Occipital lobe (tissue), 2 donors: ENCODE measurements around the gene C12orf43. TPM values are rescaled to one million over a fixed set of nuclear protein-coding genes. Genes with fewer than 3 reads are reported as not detected.
A peak's percentile ranks its signal among the peaks of the same experiment; 100 is the strongest.
"Not testable (repeated sequence)": the region's sequence is repeated elsewhere in the genome, so short reads cannot be mapped to it uniquely, and the experiment has no call there.

Experiments
- DNase-seq: peaks from one replicate; lab custom pipeline; 2025; lab: John Stamatoyannopoulos, UW
- total RNA-seq: library from RNA; depleted of rRNA; stranded (reverse); fragments of >200 nt; gene quantifications from one replicate; pipeline ENCODE4 v1.2.3, GENCODE V29; 2014

Gene C12orf43, protein sequence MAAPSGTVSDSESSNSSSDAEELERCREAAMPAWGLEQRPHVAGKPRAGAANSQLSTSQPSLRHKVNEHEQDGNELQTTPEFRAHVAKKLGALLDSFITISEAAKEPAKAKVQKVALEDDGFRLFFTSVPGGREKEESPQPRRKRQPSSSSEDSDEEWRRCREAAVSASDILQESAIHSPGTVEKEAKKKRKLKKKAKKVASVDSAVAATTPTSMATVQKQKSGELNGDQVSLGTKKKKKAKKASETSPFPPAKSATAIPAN
- 13.6 TPM for total RNA-seq

DNA sequence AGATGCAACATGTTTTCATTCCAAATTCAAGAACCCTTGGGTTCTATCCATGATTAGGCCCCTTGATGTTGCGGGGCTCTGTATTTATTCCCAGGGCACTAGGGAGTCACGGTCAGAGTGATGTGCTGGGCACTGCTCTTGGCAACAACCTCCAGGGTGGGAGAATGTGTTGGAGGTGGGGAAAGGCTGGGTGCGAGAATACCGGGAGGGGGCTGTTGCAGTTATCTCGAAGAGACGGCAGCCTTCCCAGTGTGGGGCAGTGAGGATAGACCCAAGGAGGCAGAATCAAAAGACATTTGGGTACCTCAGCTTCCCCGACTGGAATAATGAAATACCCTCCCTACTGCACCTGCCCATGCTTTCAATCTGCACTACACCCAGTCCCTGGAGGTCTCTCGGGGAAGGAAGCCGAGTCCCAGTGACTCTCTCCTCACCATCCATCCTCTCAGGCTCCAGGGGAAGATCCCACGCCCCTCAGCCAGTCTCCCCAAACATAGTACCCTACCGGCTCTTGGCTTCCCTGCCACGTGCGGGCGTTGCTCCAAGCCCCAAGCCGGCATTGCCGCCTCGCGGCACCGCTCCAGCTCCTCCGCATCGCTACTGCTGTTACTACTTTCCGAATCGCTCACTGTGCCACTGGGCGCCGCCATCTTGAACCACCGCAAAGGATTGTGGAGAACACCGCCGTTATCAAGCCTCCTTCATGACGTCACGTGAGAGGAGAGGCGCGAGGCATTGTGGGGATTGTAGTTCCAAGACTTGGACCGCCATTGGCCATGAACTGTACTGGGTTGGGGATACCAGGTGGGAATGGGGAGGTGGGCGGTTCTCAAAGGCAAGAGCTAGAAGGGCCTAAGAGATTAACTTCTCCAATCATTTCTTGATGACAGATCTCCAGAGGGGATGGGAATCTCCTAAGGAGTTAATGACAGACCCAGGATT, at the start of gene C12orf43:
C12orf43 (minus strand) TSS at position 663 of the 942 bp plus-strand sequence; CDS start at position 650, 13 bp downstream.
- peak; percentile 85 for DNase-seq

DNA sequence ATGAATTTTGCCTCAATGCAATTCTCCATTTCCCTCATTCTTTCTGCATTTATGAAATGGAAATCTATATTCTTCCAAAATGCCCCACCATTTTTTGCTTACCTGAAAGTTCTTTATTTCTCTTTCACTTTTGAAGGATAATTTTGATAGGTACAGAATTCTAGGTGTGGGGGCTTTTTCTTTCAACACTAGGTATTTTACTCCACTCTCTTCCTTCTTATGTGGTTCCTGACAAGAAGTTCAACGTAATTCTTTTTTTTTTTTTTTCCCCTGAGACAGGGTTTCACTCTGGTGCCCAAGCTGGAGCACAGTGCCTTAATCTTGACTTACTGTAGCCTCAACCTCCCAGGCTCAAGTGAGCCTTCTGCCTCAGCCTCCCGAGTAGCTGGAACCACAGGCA, 49.1 kb upstream of the C12orf43 start:
- no peak for DNase-seq

DNA sequence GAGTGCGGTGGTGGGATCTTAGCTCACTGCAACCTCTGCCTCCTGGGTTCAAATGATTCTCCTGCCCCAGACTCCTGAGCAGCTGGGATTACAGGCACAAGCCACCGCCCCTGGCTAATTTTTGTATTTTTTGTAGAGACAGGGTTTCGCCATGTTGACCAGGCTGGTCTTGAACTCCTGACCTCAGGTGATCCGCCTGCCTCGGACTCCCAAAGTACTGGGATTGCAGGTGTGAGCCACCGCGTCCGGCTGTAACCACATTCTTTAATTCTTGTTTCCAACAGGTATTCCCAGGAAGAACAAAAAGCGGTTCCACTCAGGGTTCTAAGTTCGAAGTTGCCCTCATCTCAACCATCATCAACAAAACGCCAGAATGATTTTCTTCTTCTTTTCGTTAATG, 48.3 kb upstream of the C12orf43 start:
- DNase-seq, result not testable (repeated sequence)

DNA sequence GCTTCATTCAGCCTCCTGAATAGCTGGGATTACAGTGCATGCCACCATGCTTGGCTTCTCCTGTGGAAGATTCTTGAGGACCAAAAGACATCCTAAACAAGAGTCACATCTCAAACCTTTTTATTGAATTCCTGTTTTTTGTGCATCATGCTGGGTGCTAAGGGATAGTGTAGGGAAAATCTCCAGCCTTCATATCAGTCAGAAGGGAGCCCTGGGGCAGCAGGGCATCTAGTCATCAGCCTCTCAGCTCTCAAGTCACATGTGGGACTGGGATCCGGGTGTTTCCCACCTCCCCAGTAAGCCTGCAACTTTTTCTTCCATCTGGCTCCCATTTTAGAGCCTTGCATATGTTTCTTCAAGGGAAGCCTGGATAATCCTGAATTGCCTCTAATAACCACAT, 47.8 kb upstream of the C12orf43 start:
- no peak for DNase-seq

DNA sequence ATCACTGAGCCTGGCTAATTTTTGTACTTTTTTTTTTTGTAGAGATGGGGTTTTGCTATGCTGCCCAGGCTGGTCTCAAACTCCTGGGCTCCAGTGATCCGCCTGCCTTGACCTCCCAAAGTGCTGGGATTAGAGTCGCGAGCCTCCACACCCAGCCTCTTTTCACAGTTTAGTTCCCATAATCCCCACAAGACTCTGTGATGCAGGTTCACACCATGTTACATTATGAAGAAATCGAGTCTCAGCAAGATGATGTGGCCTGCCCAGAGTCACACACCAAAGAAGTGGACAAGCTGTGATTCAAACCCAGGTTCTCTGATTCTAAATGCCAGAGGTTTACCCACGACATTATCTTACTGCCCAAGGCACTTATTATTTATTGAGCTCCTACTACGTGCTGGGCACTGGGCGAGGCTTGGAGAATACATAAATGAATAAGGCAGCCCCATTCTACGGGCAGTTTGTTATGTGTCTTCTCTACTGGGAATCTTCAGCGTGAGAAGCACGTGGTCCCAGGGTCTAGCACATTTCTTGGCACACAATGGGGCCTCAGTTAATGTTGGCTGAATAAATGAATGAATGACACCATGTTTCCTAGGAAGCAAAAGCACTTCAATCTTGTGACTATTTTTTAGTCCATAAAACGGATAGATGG, 46.2 kb upstream of the C12orf43 start:
- DNase-seq, result no peak

DNA sequence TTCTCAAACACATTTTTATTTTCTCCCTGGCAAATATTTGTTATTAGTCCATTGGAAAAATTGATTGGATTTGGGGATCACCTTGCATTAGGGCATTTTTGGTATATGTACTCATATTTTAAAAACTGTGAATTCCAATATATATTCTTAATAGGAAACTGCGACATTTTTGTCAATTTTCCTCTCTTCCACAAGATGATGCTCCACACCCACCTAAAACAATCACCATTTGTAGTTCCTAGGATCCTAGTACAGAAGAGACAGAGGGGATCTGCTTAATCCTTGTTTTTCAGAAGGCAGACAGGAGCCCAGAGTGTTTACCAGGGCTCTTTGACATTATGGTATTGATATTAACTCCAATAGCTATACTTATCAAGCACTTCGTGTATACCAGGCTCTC, 45.5 kb upstream of the C12orf43 start:
- DNase-seq, result no peak

DNA sequence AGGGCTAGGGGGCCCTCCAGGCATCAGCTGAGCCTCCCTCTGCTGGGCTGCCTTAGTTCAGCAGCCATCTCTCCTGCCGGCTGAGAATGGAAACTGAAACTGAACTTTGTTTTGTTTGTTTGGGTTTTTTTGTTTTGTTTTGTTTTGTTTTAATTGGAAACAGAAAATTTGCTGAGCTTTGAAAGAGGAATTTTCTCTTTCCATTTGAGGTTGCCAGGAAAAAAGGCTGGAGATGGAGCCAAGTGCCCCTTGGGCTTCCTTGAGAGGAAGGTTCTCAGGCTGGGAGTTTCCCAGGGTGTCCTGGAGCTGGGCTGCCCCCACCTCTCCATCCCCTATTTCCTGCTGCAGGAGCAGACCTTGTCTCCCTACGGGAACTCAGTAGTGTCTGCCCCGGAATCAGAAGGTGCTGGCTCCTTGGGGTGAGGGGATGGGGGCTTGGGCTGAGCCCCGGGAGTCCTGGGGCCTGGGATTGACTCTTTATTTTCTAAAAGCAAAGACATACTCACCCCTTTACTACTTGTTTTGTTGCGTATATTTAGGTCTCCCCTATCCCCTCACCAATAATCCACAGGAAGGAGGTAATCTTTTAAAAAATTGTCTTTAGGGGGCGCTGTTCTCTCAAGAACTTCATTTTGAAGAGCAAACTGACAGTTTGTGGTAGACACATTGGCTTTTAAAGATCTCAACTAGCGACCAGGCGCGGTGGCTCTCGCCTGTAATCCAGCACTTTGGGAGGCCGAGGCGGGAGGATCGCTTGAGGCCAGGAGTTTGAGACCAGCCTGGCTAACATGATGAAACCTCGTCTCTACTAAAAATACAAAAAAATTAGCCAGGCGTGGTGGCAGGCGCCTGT, 44.1 kb upstream of the C12orf43 start:
- no peak for DNase-seq

DNA sequence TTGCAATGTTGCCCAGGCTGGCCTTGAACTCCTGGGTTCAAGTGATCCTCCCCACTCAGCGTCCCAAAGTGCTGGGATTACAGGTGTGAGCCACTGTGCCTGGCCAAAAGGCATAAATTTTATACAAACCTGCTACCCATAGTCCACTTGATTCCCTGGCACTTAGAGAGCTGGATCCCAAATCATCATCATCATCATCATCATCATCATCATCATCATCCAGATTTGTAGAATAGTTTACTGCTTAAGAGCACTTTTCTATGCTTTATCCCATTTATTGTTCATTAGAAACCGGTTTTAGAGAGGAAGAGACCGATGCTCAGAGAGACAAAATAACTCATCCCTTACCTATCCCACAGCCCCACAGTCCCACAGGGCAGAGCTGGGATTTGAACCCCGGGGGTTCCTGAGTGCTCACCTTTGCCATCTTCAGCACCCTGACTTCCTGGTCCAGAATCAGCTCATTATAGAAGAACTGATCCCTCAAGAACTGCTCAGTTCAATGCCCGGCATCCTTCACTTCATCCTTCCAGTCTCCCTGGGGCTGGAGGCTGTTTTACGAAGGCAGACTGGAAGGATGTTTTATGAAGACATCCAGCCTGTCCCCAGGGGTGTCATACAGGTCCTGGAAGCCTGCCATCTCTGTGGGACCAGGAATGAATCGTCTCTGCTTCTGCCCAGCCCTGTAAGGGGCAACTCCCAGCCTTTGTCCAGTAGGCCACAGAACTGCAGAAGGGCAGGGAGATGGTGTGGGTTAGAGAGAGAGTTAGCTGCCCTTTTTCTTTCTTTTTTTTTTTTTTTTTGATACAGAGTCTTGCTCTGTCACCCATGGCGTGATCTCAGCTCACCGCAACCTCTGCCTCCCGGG, 43.0 kb upstream of the C12orf43 start:
- no peak for DNase-seq

DNA sequence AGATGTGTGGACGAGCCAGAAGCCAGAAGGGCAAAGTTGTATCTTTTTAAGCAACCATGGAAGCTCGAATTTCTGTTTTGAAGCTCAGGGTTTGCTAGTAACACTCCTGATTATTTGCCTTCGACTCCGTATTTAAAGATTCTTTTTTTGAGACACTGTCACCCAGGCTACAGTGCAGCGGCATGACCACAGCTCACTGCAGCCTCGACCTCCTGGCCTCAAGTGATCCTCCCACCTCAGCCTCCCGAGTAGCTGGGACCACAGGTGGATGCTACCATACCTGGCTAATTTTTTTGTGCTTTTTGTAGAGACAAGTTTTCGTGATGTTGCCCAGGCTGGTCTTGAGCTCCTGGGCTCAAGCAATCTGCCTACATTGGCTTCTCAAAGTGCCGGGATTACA, 41.5 kb upstream of the C12orf43 start:
- DNase-seq, result no peak

DNA sequence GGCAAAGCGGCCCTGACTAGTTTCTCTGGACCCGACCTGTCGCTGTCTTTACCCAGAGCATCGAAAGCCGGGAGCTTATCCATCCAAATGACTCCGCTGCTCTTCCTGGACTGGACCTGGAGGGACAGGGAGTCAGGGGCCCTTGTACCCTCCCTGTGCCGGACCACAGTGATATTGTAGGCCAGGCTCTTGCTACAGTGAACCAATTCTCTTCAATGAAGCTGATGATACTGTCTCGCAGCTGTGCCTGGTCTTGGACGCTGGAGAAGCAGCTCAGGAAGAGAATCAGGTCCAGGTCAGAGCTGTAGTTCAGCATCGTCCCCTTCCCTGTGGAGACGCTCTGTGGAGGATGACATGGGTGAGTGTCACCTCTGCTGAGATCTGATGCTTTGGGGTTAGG, 37.4 kb upstream of the C12orf43 start:
- DNase-seq, result no peak

DNA sequence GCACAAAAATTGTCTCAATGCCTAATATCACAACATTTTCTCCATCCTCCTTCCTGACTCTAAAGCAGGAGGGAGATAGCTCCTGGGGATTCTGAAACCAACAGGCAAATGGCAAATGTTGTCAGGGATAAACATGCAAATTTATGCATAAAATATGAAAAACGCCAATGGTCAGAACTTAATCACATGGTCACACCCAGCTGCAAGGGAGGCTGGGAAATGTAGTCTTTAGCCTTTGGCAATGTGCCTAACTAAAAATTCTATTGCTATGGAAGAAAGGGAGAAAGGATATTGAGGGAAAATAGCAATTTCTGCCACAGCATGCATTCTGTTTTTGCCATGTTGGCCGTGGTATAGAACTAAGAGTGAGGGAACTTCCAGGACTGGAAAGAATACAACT, 34.4 kb upstream of the C12orf43 start:
- no peak for DNase-seq

DNA sequence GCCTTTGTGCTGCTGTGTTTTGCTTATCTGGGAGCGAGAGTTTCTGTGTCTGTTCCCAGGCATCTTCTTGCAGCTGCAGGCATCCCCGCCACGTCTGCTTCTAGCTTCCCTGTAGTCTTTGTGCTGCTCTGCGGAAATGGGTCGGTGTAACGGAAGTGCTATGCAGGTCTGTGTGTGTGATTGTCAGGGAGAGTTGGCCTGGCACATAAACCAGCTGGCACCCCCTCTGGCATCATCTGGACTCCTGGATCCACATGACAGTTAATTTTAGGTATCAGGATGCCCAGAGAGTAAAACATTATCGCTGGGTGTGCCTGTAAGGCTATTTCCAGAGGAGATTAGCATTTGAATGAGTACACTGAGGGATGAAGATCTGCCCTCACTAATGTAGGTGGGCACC, 32.2 kb upstream of the C12orf43 start:
- peak; percentile 18 for DNase-seq

DNA sequence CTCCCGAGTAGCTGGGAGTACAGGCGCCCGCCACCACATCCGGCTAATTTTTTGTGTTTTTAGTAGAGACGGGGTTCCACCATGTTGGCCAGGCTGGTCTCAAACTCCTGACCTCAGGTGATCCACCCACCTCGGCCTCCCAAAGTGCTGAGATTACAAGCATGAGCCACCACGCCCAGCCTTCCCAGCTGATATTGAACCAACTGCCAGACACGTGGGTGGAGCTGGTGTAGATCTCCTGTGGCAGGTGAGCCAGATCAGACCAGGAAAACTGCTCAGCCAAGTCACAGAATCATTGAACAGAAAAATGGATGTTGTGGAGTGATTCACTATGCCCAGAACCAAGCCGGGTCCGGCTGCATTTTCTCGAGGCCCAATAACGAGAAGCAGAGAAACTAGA, 31.1 kb upstream of the C12orf43 start:
- not testable (repeated sequence) for DNase-seq

DNA sequence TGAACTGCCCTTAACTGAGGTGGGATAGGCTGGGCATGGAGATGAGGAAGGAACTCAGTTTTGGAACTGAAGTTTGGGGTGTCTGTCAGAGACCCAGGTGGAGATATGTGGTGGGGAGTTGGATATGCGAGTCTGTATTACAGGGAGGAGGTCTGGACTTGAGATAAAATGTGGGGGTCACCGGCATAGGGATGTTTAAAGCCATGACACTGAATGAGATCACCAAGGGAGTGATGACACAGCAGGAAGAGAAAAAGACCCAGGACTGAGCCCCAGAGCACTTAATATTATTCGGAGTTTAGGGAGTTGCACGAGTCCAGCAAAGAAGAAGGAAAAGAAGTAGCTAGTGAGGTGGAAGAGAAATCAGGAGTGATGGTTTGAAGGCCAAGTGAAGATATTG, 26.8 kb upstream of the C12orf43 start:
- DNase-seq, result no peak

DNA sequence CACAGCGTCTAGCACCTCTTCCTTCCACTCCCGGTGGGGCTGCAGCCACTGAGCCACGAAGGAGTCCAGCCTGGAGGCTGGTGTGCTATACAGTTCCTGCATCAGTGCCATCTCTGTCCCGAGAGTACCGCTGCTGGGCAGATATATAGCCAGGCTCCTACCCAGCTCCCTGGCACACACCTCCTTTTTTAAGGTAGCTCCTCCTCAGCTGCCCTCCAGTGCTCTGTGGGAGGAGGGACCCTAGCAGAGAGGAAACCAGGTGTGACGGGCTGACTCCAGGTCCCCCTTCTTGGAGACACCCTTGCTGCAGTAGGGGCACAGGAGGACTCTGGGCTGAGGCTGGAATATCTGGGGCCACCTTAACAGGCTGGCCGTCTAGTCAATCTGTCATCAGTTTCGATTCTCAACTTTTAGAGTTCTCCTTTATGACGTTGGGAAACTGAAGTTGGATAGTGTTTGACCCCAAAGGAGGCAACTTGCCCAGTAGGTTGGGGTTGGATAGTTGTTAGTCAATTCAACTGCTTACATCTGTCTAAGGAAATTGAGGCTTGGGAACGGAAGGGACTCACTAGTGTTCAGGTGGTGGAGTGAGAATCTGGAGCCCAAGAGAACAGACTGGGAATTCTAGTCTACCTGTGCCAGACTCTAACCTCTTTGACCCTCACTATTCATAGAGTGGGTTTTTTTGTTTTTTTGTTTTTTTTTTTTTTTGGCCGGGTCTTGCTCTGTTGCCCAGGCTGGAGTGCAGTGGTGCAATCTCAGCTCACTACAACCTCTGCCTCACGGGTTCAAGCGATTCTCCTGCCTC, 22.8 kb upstream of the C12orf43 start, which contains the start of gene OASL:
OASL (minus strand) TSS at position 386 of the 808 bp plus-strand sequence; CDS start at position 111, 275 bp downstream.
- DNase-seq, result no peak

DNA sequence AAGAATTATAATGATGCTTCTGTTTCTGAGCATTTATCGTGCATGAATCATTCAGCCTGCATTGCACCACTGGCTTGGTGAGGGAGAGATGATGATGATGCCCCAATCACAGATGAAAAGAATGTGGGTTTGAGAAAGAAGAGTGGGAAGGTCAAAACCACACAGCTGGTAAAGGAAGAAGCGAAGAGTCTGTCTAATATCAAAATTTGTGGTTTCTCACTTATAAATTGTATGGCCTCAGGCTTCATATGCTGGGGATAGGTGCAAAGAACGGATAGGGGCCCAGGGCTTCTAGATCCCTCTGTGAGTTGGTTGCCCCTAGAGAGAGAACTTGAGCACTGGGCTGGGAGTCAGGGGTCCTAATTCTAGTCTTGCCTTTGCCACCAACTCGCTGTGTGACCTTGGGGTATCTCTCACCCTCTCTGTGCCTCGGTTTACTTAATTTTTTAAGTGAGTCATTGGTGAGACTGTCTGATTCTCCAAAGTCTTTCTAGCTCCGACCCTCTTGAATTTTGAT, 20.6 kb upstream of the C12orf43 start:
- no peak for DNase-seq

DNA sequence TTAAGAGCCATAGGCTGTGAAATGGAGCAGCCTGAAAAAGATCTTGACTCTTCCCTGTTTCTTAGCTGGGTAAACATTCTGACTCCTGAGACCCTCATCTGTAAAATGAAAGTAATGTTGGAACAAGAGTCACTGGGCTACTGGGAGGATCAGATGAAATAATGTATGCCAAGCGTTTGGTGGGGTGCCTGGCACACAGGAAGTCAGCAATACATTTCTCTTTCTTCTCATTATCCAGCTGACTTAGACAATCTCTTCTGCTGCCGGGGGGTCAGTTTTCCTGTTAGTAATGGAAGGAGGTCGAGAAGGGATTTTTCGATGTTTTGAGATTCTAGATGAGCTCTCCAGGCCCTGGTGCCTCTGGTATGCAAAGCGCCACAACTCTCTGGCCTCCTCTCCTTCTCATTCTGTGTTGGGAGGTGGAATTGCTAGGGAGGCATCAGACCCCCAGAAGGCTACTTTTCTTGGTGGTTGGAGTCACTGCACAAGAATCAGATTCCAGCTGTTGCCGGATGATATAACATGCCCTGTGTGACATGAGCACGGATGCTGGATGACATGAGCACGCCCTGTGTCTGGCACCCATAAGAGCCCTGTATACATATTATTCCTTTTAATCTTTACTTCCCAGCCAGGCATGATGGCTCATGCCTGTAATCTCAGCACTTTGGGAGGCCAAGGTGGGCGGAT, 18.5 kb upstream of the C12orf43 start:
- no peak for DNase-seq

DNA sequence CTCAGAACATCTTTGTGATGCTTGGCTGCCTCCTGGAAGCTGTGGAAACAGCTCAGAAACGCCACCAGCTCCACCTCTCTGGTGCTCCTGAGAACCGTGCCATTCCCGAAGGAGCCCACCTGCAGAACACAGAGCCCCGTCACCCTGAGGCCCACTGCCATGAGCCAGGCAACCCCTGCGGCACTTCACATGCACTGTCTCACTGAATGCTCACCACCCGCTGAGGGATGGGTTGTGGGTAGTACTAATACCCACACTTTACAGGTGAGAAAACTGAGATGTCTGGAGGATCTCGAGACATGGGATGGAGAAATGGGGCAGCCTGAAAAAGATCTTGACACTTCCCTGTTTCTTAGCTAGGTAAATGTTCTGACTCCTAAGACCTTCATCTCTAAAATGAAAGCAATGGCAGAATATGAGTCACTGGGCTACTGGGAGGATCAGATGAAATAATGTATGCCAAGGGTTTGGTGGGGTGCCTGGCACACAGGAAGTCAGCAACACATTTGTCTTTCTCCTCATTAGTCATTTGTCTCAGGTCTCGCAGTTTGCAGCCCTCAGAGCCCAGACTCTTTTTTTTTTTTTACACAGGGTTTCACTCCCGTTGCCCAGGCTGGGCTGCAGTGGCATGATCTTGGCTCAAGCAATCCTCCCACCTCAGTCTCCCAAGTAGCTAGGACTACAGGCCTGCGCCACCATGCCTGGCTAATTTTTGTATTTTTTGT, 17.5 kb upstream of the C12orf43 start:
- no peak for DNase-seq
